Ishikawa (cell line): ENCODE measurements around the gene BAAT.

Source experiments
- CEBPB ChIP-seq: IDR thresholded peaks from 2 replicates; pipeline ENCODE4 v1.6.1; 2012
- CREB1 ChIP-seq: IDR thresholded peaks from 2 replicates; pipeline ENCODE4 v1.6.1; 2012; ENCODE audit warnings: low read depth
- EP300 ChIP-seq: IDR thresholded peaks from 2 replicates; pipeline ENCODE4 v1.6.1; 2012; ENCODE audit warnings: borderline replicate concordance
- FOXM1 ChIP-seq: IDR thresholded peaks from 2 replicates; pipeline ENCODE4 v1.6.1; 2012; ENCODE audit warnings: low read depth, borderline replicate concordance
- MAX ChIP-seq: IDR thresholded peaks from 2 replicates; pipeline ENCODE4 v1.6.1; 2012
- NFIC ChIP-seq: IDR thresholded peaks from 2 replicates; pipeline ENCODE4 v1.6.1; 2012
- RAD21 ChIP-seq: IDR thresholded peaks from 2 replicates; pipeline ENCODE4 v1.6.1; 2012; ENCODE audit warnings: low read depth
- REST ChIP-seq: IDR thresholded peaks from 2 replicates; pipeline ENCODE4 v1.6.1; 2012; ENCODE audit warnings: low read depth, mild to moderate bottlenecking
- TAF1 ChIP-seq: IDR thresholded peaks from 2 replicates; pipeline ENCODE4 v1.6.1; 2012; ENCODE audit warnings: low read depth, mild to moderate bottlenecking
- TCF12 ChIP-seq: IDR thresholded peaks from 2 replicates; pipeline ENCODE4 v1.6.1; 2012; ENCODE audit warnings: low read depth
- TEAD4 ChIP-seq: IDR thresholded peaks from 2 replicates; pipeline ENCODE4 v1.6.1; 2012
- USF1 ChIP-seq: IDR thresholded peaks from 2 replicates; pipeline ENCODE4 v1.6.1; 2012
- YY1 ChIP-seq: IDR thresholded peaks from 2 replicates; pipeline ENCODE4 v1.6.1; 2012; ENCODE audit warnings: low read depth
- ZBTB7A ChIP-seq: IDR thresholded peaks from 2 replicates; pipeline ENCODE4 v1.6.1; 2012; ENCODE audit warnings: low read depth

- TF ChIP-seq TAF1: no peak
- no peak for TF ChIP-seq ZBTB7A
- no peak for TF ChIP-seq RAD21
- TF ChIP-seq YY1: no peak
- TF ChIP-seq FOXM1: no peak
- no peak for TF ChIP-seq TEAD4
- TF ChIP-seq EP300: no peak
- TF ChIP-seq MAX: no peak
- no peak for TF ChIP-seq REST
- no peak for TF ChIP-seq TCF12
- no peak for TF ChIP-seq NFIC
- TF ChIP-seq CREB1: no peak
- no peak for TF ChIP-seq CEBPB
- TF ChIP-seq USF1: no peak
These were observed 30.8 kb upstream of the BAAT start for GRCh38 chr9:101415578-101415977.
